Measurements from ENCODE around the gene CHPF.
A peak's percentile ranks its signal among the peaks of the same experiment; 100 is the strongest.

Gene CHPF

DNA sequence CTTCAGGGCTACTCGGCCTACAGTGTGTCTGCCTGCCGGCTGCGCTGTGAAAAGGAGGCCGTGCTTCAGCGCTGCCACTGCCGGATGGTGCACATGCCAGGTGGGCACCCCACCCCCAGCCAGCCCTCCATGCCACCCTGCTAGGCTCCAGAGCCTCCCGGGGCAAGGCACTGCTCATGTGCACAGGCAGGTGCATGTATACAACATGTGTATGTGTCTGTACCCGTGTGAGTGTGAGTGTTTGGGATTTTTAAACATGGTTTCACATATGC is 11.3 kb downstream of the CHPF start:
- no peak for DNase-seq (ENCODE audit: low spot score)

DNA sequence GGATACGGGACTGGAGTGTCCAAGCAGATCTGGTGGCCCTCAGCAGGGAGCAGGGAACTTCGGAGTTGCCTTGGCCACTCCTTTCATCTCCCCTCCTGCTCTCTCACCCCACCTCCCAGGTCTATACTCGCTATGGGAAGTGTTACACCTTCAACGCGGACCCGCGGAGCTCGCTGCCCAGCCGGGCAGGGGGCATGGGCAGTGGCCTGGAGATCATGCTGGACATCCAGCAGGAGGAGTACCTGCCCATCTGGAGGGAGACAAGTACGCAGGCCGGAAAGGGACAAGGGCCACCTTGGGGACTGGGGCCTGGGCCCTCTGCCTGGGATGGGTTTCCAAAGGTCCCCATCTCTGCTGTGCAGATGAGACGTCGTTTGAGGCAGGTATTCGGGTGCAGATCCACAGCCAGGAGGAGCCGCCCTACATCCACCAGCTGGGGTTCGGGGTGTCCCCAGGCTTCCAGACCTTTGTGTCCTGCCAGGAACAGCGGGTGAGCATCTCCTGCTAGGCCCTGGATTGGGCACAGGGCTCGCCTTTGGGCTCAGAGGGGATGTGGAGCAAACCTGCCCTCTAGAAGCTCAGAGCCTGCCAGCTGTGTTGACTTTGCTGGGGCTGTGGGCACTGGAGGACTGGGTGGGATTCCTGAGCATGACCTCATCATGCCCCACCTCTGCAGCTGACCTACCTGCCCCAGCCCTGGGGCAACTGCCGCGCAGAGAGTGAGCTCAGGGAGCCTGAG is 11.8 kb downstream of the CHPF start:
- DNase-seq (ENCODE audit: low spot score), result no peak

DNA sequence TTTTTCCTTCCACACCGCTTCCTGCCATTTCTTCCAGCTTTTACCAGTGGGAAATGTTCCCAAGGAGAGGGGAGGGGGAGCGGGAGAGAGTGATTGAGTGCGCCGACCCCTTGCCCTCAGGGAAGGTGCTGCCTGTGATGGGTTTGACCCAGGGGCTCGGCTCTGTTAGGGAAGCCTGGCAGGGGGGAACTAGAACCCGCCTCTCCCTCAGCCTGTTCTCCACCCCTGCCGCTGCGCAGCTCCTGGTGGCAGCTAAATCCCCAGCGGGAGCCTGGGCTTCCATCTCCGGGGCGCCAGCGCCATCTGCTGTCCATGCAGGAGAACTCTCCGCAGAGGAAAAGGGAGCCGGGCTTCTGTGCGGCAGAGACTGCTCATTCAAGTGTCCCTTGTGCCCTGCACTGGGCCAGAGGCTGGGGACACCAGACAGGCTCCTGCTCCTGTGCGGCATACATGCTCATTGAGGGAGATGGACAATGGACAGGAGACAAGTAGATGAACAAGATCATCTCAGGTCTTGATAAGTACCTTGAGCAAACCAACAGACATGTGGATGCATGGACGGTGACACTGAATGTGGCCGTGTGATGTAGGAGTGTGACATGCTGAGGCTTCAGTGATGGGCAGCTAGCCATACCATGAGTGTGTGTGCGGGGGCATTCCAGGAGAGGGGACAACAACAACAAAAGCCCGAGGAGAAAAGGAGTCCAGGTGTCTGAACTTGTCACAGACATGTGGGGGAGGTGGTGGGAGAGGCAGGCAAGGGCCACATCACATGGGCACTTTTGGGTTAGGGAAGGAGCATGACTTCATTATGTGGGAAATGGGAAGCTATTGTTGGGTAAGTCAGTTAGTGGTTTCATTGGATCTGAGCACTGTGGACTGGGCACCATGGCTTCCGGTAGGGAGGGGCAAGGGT is 13.3 kb downstream of the CHPF start:
- peak; percentile 84 for DNase-seq (ENCODE audit: low spot score)

DNA sequence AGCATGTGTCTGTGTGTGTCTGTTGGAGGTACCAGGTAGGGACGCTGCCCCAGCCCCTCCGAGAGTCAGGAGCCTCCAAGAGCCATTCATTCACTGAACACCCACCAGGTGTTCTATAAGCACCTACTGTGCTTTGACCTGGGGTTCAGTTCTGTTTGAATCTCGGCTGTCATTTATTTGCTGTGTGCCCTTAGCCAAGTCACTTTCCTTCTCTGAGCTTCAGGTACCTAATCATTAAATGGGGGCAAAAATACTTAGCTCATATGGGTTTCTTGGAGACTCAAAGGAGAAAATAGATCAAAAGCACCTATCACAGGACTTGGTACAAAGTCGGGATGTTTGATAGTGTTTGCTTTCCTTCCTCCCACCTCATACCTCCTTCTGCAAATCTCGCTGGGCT is 16.1 kb downstream of the CHPF start:
- DNase-seq (ENCODE audit: low spot score), result no peak

DNA sequence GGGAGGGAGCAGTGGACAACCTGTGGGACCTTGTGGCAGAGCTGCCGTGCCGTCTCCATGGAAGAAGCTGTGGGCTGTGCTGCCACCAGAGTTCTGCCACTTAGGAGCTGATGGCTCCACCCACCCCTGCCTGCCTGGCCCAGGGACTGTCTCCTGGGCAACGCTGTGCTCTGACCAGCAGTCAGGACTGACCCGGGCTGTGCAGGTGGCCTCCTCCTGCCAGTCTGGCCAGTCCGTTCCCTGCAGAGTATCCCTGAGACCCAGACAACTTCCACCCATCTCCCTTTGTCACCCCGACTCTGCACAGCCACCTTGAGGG is 16.6 kb downstream of the CHPF start:
- no peak for DNase-seq (ENCODE audit: low spot score)

DNA sequence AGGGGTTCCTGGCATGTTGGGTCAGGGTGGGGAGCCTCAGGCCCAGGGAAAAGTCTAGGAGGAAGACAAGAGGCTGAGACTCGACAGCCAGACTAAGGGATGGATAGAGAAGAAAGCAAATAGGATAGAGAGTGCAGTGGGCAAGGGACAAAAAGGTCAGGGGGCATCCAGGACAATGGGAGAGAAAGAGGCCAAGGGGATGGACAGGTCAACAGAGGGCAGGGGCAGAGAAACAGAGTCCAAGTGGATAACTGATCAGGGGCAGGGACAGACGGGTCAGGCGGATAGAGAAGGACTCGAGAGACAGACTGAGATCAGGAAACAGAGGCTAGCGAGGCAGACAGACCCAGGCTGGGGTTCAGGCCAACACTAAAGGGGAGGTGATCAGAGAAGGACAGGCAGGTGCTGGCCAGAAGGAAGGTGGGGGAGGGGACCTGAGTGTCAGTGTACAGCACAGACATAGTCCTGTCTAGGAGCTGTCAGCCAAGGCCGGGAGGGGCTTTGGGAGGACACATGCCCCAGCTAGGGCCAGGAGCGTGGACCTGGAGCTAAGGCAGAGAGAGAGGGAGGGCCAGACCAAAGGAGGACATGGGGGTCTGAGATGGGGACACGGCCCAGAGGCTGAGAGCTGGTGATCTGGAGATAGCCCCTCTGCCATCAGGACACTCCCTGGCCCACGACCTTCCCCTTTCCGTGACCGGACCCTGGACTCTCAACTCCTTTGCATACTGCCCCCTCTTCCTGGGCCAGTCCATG is 17.1 kb downstream of the CHPF start:
- no peak for DNase-seq (ENCODE audit: low spot score)

DNA sequence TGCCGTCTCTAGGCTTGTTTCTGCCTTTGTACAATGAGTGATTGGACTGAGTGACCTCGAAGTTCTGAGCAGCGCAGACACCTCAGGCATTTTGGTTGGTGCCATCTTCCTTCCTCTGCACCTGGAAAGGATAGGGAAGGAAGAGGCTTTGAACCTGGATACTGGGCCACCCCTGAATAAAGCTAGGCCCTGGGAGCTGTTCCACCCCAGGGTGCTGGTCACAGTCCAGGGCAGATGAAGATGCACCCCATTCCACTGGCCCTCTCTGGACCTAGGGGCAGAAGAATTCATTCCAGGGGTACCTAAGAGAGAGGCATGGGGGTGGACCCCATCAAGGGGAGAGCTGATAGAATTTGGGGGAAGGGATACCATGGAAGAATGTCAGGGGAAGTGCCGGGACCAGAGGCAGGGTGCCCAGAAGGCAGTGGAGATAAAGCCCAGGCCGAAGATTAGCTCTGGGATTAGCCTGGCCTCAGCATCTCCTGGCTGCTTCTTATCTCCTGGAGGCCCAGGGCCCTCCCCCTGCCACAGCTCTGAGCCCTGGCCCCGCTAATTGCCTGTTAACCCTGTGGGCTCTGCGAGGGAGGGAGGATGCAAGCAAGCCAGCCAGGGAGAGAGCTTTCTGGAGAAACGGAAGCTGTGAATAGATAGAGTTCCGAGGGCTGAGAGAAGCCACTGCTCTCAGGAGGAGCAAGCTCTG is 17.9 kb downstream of the CHPF start:
- no peak for DNase-seq (ENCODE audit: low spot score)

DNA sequence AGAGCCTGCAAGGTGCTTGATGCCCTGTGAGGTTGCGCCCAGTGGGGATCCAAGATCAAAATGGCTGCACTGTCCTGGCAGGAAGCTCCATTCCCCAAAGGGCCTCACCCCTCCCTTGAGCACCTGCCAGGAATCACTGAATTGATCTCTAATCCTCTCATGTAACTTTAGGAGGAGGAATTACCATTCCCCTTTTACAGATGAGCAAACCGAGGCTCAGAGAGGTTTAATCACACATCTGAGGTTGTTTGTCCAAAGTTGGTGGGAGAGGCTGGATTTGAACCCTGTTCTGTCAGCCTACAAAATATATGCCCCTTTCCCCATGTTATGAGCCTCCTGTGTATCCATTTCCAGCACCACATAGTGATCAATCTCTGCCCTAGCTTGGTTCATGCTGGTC is 18.8 kb downstream of the CHPF start:
- no peak for DNase-seq (ENCODE audit: low spot score)

DNA sequence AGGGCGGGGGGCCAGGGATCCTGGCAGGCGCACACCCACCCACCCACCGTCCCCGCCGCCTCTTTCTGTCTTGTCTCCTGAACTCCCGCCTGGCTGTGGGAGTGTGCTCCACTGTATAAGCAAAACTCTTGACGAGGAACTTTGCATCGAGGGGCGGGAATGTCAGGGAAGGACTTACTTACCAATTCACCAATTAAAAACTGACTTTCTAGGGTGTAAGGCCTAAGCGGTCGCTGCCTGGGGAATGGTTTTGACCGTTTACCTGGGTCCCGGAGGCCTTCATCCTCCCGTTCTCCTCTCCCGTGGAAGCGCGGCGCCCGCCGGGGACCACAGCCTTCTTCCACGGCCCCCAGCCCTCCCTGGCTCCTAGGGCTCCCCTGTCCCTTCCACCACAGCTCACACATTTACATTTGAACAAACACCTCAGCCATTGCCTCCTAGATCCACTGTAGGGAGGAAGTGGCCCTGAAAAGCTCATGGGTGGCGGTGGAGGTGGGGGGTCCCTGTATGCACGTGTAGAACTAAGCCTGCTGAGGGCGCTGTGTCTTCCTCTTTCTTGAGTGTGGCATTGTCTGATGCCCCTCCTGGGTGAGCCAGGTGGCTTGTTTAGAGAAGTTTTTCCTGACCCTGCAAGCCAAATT is 20.5 kb downstream of the CHPF start:
- DNase-seq (ENCODE audit: low spot score), result no peak

DNA sequence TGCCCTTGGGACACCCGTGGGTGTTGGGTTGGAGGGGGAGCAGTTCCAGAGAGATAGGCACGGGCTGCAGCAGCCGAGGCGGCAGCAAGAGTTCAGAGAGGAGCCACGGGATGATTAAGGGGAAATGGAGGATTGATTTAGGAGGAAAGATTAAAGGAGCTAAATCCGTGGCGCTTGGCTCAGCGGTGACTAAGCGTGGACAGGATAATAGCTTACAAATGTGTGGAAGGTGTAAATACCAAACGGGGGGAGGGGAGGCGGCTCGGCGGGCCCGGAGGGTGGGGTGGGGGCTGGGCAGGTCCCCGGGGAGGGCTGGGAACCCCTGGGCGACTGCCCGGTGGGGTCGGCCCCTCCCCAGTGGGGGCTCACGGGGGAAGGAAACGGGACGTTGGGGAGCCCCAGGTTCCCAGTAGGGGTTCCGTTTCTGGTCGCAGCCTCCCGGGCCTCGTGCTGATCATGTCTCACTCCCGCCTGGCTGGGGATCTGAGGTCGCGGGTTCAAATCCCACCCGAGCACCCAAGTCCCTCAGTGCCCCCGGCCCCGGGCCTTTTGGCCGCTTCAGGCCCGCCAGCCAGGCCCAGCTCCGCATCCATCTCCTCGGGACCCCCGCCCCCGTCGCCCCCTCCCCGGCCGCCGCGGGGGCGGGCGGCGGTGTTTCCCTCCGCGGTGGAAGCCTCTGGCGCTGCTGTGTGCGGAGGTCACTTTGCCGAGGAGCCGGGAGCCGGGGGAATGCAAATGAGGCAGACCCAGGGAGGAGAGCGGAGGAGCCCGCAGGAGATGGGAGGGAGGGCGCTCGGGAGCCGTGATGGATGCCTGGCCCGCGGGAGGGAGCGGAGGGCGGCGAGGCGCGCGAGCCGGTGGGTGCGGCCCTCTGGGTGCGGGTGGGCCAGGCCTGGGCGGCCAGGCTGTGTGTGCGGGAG is 21.2 kb downstream of the CHPF start:
- no peak for DNase-seq (ENCODE audit: low spot score)

DNA sequence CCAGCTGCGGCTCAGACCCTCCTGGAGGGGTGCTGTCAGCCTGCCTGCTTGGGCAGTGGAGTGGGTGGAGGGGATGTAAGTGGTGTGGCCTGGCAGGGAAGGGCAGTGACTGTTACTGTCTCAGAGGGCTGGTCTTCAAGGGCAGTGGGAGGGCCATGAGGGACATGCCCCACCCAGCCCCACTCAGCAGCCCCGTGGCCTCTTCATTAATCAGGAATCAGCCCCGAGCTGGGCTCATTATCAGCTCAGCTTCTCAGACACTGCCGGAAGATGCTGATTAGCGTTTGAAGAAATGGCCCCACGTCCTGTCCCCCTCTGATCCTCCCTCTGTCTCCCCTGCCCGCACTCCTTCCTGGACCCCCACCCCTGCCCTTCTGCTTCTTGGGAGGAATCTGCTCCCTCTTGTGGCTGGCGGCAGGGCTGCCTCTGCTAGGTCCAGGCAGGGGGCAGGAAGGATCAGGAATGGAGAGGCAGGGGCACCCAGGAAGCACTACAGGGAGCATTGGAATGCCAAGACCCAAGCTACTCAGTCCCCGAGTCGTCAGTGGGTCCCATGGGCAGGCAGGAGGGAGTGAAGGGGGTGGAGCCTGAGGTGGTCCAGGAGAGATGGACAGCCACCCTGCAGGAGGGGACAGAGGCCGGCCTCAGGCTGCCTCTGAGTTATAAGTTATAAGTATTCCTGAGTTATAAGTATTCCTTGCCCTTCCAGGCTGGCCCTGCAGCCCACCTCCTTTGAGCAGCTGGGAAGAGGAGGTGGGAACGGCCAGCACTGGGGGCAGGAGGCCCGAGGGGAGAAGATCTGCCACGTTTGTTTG is 22.3 kb downstream of the CHPF start:
- DNase-seq (ENCODE audit: low spot score), result peak; percentile 94

DNA sequence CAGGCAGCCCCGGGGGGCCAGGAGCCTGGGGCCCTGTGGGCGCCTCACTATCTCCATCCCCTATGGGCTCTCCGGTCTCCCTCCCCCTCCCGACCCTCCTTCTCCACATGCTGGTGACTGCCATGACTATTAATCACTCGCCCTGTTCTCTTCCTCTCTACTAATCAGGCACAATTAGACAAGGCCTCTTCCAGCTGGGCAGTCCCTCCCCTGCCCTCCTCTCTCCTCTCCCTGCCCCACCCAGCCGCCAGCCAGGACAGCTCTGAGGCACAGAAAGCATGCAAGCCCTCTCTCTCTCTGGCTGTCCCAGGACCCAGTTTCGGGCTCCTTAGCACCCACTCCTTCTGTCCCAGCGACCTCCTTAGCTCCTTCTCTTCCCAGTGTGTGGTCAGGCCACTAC is 23.5 kb downstream of the CHPF start:
- no peak for DNase-seq (ENCODE audit: low spot score)

DNA sequence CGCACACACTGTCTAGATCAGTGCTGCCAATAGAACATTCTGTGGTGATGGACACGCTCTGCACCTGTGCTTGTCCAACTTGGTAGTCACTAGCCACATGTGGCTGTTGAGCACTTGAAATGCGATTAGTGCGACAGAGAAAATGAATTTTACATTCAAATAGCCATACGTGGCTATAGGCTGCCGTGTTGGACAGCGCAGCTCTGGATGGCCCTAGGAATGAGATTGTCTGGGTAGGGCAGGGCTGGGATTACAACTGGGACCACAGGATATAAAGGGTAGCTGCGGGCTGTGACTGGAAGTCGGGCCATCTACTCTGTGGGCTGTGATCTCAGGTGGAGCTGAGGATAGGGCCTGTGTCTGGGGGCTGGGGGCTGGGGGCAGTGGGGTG is 24.1 kb downstream of the CHPF start:
- no peak for DNase-seq (ENCODE audit: low spot score)

DNA sequence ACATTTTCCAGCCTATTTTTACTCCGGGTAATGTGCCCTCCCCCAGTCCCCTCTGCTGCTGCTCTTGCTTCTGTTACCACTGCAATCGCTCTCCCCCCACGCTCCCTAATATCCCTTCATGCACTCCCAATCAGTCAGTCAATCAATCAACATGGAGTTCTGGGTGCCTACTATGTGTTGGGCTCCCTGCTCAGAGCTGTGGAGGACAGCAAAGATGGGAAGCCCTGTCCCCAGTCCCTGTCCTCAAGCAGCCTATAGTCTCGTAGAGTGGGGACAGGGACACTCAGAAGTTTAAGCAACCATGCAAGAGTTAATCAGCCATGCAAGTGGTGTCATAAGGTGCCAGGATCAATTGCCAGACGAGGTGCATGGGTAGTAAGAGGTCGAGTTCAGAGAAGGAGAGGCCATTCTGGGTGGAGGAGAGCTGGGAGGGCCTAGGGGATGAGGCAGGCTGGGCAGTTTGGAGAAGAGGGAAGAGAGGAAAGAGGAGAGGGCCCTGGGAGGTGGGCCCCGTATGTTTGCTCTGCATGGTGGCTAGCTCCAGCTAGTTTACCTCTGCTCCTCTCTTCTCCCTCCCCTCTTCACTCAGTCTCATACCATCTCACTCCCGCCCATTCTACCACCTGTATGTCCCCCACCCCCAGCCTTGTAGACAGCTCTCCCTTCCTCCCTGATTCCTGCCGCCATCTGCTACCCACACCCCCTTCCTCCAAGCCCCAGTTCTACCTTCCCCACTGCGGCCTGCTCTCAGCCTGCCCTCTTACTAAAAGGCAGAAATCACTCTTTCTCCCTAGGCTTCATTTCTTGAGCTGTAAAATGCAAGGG is 25.4 kb downstream of the CHPF start:
- no peak for DNase-seq (ENCODE audit: low spot score)

DNA sequence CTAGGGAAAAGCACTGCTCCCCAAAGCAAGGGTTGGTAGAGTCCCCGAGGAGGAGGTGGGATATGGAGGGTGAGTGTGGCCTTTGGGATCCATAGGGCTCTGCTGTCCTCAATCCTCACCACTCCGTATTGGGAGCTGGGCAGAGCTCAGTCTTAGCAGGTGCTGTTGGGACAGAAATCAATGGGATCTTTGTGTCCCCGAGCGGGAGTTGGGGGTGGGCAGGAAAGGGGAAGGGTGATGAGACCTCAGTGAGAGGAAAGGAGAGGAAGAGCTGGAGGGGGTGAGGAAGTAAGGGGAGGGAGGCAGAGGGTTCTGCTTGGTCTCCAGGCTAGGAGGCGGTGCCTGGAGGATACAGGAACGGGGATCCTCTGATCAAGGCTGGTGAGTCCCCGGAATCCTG is 26.7 kb downstream of the CHPF start:
- no peak for DNase-seq (ENCODE audit: low spot score)

DNA sequence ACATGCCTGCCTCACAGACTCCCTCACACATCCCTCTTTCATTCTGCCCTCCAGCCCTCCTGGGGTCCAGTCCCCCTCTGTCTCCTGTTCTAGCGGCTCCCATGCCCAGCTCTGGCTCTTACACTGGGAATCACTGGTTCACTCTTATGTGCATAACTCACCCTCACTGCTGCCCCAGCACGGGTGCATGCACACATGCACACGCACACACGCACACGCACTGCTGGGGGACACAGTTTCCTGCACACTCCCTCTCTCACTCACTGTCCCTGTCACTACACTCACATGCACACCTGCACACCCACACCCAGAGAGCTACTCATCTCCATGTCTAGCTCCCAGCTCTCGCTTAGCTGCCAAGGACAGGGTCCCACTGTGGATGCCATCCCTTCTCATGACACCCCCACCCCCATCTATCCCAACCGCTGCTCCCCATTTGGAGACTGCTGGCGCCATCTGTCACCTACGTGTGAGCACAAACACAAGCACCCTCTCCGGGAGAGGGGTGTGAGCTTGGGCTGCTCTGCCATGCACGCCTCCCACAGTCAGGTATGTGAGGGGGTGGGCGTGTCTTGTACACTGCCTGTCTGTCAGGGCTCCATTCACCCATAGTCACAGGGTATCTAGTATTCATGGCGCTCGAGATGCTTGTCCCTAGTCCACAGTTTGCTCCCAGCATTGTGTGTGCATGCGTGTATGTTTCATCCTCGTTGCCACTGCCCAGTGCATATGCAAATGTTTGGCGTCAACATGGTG is 27.6 kb downstream of the CHPF start:
- no peak for DNase-seq (ENCODE audit: low spot score)

DNA sequence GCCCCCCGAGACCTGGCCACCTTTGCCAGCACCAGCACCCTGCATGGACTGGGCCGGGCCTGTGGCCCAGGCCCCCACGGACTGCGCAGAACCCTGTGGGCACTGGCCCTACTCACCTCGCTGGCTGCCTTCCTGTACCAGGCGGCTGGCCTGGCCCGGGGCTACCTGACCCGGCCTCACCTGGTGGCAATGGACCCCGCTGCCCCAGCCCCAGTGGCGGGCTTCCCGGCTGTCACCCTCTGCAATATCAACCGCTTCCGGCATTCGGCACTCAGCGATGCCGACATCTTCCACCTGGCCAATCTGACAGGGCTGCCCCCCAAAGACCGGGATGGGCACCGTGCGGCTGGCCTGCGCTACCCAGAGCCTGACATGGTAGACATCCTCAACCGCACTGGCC is 28.8 kb downstream of the CHPF start:
- DNase-seq (ENCODE audit: low spot score), result no peak

DNA sequence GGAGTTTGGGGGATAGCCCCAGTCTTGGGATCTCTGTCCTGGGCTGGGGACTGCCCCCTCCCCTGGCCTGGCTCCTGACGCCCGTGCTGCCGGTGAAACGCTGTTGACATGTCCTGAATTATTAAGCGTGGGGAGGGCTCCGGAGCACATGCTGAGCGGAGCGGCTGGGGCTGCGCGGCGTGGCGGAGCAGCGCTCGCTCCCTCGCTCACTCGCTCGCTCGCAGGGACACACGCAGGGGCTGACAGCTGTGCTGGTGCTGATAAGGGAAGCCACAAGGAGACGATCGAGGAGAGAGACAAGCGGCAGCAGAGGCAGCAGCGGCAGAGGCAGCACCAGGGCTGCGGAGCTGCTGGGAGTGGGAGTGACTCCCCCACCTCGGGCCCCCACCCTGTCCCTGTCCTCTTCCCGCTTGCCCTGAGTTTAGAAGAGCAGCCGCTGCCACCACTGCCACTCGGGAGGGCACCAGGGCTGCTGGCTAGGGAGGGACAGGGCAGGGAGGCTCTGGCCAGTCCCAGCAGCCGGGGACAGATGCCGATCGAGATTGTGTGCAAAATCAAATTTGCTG is 29.3 kb downstream of the CHPF start, which contains the start of gene ASIC4:
Gene ASIC4 (plus strand): TSS at position 287 of the 566 bp plus-strand sequence. CDS start 243 bp downstream, at position 530.
- no peak for DNase-seq (ENCODE audit: low spot score)
